Cardiac muscle cell (in vitro differentiated cells and primary cell): Measurements from ENCODE around the gene SLC15A4. TPM values are rescaled to one million over a fixed set of nuclear protein-coding genes. Genes with fewer than 3 reads are reported as not detected.

ENCODE experiments used
- DNase-seq, 2 donors: peaks; one replicate each; pipeline versions ENCODE4 v3.0.0 to v3.0.0-alpha.2; 2010 to 2017; ENCODE audit warnings: low read depth in 1 of 2, low spot score in 1 of 2
- H3K27ac ChIP-seq: fragments of 200-600 bp; sonication (generic); 2 replicates; pipeline ENCODE4 v1.5.1; 2016
- H3K27me3 ChIP-seq: fragments of 200-600 bp; sonication (generic); 2 replicates; pipeline ENCODE4 v1.6.0; 2016; ENCODE audit warnings: control low read depth
- H3K36me3 ChIP-seq: fragments of 200-600 bp; sonication (generic); 2 replicates; pipeline ENCODE4 v1.5.1; 2016; ENCODE audit warnings: control low read depth
- H3K4me1 ChIP-seq: fragments of 200-600 bp; sonication (generic); 2 replicates; pipeline ENCODE4 v1.8.1; 2017; ENCODE audit warnings: low read depth, mild to moderate bottlenecking, mixed run types
- H3K4me3 ChIP-seq: fragments of 200-600 bp; sonication (generic); 2 replicates; pipeline ENCODE4 v1.5.1; 2016; ENCODE audit warnings: mild to moderate bottlenecking
- H3K9me3 ChIP-seq: fragments of 200-600 bp; sonication (generic); 2 replicates; pipeline ENCODE4 v1.5.1; 2017; ENCODE audit warnings: low read depth, mild to moderate bottlenecking, control low read depth
- CTCF ChIP-seq: IDR thresholded peaks from 2 replicates; pipeline ENCODE4 v1.5.1; 2012; ENCODE audit warnings: low read depth, mild to moderate bottlenecking, low read length
- polyA plus RNA-seq: library from polyadenylated mRNA; unstranded; fragments of >200 nt; fragmentation: Nextera tagmentation; extraction: Ambion mirVana; gene quantifications from 2 replicates; pipeline ENCODE4 v1.2.1, GENCODE V29; 2016
- total RNA-seq: library from RNA; depleted of rRNA; stranded (reverse); fragments of >200 nt; gene quantifications from 2 replicates; pipeline ENCODE4 v1.2.3, GENCODE V29; 2016

The SLC15A4 gene
- total and polyA plus RNA-seq, 2 experiments from 2014 or later, result 27.2 to 39.4 TPM

- Histone ChIP-seq H3K36me3 (peaks cover 7% of the 10 kb centered on the region), H3K27ac (no peak overlapping the region), H3K4me1 (peaks cover 5% of the 10 kb centered on the region), H3K27me3 (no peaks in the 10 kb centered on the region), H3K9me3 (no peaks in the 10 kb centered on the region), H3K4me3 (no peak overlapping the region)
- no peak for DNase-seq
- TF ChIP-seq CTCF, result no peak
Observed at GRCh38 chr12:128787827-128788226, 35.9 kb downstream of the SLC15A4 start.

- no peak overlapping the region for H3K4me3 ChIP-seq
- H3K4me1 ChIP-seq, result peaks cover 5% of the 10 kb centered on the region
- H3K9me3 ChIP-seq, result no peaks in the 10 kb centered on the region
- H3K27me3 ChIP-seq, result no peaks in the 10 kb centered on the region
- no peak for DNase-seq
- TF ChIP-seq CTCF, result no peak
- peaks cover 2% of the 10 kb centered on the region for H3K36me3 ChIP-seq
- no peak overlapping the region for H3K27ac ChIP-seq
Observed at GRCh38 chr12:128786741-128787391, 36.9 kb downstream of the SLC15A4 start.

- H3K4me1 ChIP-seq, result peaks cover 5% of the 10 kb centered on the region
- no peaks in the 10 kb centered on the region for H3K27me3 ChIP-seq
- no peaks in the 10 kb centered on the region for H3K36me3 ChIP-seq
- H3K4me3 ChIP-seq, result no peak overlapping the region
- no peak overlapping the region for H3K27ac ChIP-seq
- DNase-seq, result no peak
- no peaks in the 10 kb centered on the region for H3K9me3 ChIP-seq
- no peak for TF ChIP-seq CTCF
Observed at GRCh38 chr12:128784030-128784760, 39.6 kb downstream of the SLC15A4 start.

- TF ChIP-seq CTCF, result no peak
- no peaks in the 10 kb centered on the region for H3K27me3 ChIP-seq
- peaks cover 5% of the 10 kb centered on the region for H3K4me1 ChIP-seq
- DNase-seq, result no peak
- H3K27ac ChIP-seq, result no peak overlapping the region
- no peaks in the 10 kb centered on the region for H3K36me3 ChIP-seq
- no peak overlapping the region for H3K4me3 ChIP-seq
- H3K9me3 ChIP-seq, result no peaks in the 10 kb centered on the region
Observed at GRCh38 chr12:128783129-128783574, 40.6 kb downstream of the SLC15A4 start.

- DNase-seq, result no peak
- H3K4me1 ChIP-seq, result no peaks in the 10 kb centered on the region
- H3K27me3 ChIP-seq, result no peaks in the 10 kb centered on the region
- no peaks in the 10 kb centered on the region for H3K9me3 ChIP-seq
- H3K27ac ChIP-seq, result no peak overlapping the region
- H3K36me3 ChIP-seq, result no peaks in the 10 kb centered on the region
- no peak overlapping the region for H3K4me3 ChIP-seq
- no peak for TF ChIP-seq CTCF
Observed at GRCh38 chr12:128779901-128780300, 43.9 kb downstream of the SLC15A4 start.
